HTR-8/SVneo (cell line): Measurements from ENCODE around the gene MYT1.

ENCODE experiments used
- DNase-seq: peaks from one replicate; pipeline ENCODE4 v3.0.0; 2011; ENCODE audit warnings: low spot score, mixed read lengths; ENCODE audit not compliant: insufficient read length
- FAIRE-seq: peaks from 2 replicates; lab custom pipeline; 2011; peaks lifted over from hg19 to GRCh38; lab: Jason Lieb, UNC

MYT1 gene

DNA sequence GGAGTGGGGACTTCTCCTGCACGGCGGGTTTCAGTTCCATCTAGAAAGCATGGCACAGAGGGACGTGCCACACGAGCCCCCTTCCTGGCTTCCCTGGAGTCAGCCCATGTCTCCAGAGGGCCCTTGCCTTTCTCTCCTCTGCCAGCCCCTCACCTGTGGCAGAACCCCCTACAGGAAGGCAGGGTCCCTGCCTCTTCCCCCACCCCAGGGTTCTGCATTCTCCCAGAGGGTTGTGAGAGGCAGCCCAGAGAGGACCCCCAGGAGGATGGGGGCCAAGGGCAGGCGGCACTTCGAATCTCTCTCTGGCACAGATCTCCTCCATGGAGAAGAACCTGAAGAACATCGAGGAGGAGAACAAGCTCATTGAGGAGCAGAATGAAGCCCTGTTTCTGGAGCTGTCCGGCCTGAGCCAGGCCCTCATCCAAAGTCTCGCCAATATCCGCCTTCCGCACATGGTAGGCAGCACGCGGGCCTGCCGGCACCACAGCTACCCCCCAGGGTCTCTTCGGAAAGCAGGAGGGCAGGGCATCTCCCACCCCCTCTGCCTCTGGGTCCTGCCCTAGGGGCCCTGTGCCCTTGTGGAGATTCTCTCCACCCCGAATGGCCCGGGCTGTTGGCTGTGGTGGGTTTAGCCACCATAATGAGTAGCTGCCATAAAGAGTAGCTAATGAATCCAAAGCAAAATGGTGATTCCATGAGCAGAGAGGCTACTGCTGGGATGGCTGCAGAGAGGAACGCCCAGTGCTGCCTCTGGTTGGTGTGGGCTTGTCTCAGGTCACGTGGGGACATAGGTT is 75.4 kb downstream of the MYT1 start:
- FAIRE-seq (no peak), DNase-seq (no peak)

DNA sequence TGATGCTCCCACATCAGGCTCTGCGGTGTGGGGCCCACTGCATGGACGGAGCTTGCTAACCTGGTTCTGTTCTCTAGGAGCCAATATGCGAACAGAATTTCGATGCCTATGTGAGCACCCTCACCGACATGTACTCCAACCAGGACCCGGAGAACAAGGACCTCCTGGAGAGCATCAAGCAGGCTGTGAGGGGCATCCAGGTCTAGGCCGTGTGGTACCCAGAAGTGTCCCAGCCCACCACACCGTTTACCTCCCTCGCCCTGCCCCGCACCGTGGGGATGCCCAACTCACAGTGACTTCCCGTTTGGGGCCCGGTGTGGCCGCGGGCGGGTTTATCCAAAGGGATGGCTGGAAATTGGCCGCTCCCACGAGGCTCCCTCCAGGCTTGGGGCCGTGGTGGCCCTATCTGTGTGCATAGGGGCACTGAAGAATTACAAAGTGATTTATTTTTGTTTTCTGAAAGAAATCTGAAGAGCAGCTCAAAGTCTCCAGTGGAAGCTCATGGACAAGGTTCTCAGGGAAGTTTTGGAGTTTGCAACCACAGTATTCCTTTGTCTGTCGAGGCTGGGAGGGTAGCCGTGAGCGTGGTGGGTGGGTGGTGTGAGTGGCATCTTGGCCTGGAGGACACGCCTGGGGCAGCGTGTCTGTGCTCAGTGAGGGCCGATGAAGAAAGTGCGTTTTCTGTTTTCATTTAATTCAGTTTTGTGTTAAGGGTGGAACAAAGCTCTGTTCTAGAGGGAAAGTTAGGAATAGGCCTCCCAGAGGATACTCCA is 76.2 kb downstream of the MYT1 start:
- FAIRE-seq: peak; percentile 51
- DNase-seq: no peak

DNA sequence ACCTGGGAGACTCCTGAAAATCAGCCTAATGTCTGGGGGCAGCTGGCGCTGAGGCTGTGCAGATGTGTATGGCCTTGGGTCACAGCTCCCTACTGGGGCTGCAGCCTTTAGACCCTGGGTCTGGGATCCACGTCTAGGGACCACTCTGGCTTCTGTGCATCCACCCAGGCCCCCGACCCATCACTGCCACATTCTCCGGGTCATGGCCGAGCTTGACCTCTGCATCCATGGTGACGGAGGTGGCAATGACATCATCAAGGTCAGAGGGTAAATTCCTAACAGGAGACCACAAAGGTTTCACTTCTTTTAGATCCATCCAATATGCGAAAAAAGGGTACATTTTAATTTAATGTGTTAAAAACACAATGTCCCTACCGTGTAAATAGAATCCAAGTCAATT is 76.8 kb downstream of the MYT1 start:
- FAIRE-seq (no peak), DNase-seq (no peak)

DNA sequence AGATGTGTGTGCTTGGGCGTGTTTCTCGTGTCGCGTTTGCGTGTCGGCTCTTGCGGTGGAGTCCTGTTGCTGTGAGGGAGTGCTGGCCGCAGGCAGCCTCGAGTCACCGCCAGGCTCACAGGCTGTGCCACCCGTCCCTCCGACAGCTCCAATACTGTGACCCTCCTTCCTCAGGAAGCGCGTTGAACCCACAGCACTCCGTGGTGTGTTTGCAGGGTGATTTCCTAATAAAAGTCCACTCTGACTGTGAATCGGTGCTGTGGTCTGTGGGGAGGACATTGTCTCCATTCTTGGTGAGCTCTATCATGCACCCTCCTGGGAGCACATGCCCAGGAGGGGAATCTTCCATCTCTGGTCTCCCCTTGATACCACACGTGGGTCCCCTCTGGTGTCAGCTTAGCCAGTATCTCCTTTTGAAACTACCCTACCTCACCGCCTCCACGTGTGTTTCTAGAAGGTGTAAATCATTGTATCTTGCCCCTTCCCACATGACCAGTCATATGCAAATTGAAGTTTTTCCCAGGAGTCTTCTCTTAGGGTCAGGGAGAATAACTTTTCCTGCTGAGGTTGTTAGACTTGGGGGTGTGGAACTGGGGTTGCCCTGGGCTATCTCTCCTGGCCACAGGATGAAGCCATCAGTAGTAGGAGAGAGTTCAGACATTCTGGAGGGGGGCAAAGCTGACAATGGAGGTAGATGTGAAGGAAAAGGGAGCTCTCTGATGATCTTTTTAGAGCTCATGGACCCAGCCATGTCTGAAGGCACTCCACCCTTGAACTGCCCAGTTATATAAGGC is 77.9 kb downstream of the MYT1 start:
- peak; percentile 68 for FAIRE-seq
- DNase-seq: no peak

DNA sequence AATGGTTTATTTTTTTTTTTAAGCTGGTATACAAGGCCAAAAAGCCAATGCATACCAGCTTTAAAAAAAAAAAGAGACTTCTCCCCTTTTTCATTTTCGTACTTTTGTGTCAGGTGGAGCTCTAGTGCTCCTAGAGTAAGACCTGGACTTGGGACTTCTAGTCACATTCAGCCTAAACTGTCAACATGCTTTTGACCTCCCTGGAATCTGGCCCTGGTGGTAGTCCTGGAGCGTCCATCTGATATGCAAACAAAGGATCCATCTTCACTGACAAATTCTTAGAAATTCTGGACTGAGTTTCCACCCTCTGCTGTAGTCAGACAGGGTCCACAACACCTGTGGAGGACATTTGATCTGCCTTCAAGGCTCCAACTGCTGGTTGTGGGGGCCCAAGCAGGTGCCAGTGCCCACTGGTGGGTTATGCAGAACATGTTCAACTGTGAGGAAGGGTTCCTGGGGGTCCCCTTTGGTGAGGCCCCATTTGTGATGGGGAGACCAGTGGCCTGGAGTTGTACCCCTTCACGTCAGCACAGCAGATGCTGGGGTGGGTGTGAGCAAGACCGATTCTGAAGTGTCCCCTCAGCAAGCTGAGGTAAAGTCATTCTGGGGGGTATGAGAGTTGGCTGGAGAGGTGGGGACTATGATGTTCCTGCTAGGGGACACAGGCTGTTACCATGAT is 78.7 kb downstream of the MYT1 start:
- DNase-seq (no peak), FAIRE-seq (peak; percentile 83)

DNA sequence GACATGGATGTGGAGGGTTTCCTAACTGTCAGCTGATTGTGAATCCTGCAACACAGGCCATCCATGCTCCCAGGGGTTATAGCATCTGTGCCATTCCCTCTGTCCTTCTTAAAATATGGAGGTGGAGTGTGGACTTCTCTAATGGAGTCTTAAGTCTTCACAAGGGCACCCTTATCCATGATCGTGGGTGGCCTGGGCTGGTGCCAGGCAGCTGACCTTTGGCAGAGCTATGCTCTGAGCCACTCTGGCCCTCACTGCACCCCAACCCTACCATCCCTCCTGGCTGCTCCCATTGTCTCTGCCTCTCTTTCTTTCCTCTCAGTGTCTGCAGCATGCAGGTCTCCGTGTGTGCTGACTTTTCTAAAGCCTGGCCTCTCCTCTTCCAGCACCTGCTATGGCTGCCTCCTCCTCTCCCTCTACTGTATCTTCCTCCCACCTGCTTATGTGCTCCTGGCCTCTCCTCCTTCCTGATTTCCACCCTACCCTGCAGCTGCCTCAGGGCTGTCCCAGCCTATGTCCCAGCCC is 80.1 kb downstream of the MYT1 start:
- no peak for DNase-seq
- no peak for FAIRE-seq

DNA sequence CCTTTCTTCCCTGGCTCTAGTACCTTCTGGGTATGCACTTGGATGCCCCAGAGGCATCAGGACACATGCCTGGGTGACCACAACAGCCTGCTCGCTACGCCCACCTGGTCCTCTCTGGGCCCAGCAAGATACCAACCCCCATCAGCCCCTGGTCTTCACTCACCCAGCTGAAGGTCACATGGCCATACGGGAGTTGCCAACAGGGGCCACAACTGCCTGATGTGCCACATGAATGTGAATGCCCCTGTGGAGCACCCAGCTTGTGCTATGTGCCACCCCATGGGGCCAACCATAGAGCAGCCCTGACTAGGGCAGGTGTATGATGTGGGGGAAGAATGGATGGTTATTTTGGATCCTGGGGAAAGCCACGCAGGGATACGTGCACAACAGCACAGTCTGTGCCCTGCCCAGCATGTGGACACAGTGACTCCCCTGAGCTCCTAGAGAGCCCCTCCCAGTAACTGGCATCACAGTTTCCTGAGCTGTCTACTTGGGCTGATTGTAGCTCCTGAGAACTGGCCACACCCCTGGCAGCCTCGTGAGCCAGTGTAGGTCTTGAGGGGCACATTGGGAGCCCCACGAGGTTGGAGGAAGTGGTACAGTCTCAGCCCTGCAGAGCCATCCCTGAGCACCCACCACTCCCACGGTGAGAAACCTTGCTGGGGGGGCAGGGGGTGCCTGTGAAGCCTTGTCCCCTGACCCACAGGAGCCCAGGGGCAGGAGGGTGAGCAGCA is 80.8 kb downstream of the MYT1 start:
- DNase-seq: no peak
- peak; percentile 80 for FAIRE-seq

DNA sequence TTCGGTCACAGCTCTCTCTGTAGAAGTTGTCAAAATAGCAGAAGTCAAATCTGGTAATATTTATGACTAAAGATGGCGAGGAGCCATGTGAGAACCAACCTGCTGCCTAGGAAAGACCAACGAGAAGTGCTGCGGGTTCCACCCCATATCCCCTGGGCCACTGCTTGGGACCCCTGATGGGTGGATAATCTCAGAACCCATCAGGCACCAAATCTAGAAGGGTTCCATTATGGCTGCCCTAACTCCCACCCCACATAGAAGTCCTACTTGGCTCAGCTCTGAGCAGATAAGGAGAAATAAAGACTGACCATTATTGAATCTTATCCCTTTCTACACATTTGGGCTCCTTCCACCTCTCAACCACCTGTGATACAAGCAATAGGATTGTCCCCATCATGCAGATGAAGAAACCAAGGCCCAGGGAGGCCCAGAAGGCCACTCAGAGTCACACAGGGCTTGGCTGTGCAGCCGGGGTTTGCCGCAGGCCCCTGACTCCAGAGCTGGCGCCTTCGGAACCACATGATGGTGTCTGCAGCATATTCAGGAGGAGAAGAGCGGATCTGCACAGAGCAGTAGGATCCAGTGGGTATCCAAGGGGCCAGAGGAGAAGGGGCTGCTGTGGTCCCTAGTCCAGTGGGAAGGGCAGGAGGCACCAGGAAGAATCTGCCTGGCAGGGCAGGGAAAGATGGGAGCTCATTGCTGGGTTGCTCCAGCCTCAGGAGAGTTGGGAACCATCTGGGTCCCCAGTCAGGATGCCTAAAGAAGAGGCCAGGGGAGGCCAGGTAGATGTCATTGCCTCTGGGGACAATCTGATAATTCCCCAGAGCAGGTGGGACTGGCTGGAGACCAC is 81.7 kb downstream of the MYT1 start:
- DNase-seq: no peak
- no peak for FAIRE-seq

DNA sequence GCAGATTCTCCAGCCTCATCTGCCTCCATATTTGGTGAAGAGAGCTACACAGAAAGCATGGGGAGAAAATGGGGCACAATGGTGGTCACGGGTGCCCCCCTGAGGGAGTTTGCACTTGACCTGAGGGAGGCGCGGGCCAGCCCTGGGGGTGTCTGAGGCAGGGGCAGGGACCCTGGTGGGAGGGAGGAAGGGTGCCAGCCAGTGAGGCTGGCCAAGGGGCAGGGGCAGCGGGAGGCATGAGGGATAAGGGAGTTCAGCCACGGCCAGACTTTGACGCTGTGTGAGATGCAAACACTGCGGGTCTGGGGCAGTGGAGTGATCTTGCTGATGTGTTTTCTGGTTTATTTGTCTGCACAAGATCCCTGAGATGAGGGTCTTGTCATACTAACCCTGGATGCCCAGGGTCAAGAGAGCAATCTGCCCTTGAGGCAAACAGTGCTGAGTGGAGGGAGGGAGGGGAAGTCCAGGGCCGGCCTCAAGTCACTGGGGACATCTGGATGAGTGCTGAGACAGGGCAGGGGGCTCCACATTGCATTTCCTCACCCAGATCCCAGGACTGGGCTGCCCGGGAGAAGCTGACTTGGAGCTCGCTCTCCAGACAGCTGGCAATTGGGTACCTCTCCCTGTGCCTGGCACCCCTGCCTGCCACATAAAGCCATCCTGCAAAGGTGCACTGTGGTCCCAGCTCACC is 82.5 kb downstream of the MYT1 start:
- FAIRE-seq: peak; percentile 68

DNA sequence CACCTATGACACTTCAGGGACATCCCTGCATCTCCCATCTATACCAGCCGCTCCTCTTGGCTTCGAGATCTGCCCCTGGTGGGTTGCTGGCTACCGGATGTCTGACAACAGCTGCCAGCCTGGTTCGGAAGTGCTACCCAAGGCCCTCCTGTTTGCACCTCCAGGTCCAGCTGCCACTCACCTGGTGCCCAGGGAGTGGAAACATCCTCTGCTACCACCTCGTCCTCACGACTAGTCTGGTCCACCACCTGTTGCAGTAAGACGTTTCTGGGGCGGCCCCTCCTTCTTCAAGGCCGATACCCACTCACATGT is 83.0 kb downstream of the MYT1 start:
- DNase-seq: no peak
- FAIRE-seq: peak; percentile 13

More for the DNA sequence above, 82.5 kb downstream of the MYT1 start:
- DNase-seq: no peak

DNA sequence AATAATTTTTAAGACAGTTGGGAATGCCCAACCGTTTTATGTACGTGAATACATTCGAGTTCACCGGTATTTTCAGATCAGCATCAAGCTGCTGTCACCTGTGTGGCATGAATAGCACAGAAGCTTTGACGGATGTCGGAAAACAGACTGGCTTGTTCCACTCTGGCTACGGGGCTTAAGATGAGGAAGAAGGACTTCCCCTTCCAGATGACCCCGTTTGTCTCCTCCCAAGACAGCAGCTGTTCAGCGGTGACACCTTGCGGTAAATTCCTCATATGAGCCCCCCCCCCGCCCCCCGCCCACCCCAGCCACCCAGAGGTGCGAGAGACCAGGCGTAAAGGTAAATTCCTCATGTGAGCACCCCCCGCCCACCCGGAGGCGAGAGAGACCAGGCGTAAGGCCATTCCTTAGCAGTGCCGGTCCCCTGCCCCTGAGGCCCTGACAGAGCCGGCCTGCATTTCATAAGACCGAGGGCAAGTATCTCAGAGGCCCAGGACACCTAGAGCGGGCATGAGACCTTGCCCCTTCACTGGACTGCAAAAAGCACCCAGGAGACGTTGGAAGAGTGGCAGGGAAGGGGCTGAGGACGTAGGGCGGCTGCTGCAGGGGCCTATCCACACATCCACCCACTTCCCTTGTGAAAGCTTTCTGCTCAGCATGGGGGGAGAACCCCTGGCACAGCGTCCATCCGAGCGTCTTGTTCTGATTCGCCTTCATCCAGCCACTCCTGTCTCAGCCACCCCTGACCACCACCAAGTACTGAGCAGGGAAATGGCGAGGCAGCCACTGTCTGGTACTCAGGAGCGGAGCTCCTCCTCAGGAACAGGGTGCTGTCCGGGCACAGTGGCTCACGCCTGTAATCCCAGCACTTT is 84.0 kb downstream of the MYT1 start:
- DNase-seq (no peak), FAIRE-seq (no peak)

DNA sequence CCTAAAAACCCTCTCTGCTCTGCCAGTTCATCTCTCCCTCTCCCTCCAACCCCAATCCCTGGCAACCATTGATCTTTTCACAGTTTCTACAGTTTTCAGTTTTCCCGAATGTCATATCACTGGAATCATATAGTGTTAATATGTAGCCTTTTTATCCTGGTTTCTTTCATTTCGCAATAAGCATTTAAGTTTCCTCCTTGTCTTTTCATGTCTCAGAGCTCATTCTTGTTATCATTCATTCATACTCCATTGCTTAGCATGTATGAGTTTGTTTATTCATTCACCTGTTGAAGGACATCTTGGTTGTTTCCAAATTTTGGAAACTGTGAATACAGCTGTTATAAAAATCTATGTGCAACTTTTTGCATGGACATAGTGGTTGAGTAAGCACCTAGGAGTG is 85.8 kb downstream of the MYT1 start:
- DNase-seq (no peak), FAIRE-seq (no peak)

DNA sequence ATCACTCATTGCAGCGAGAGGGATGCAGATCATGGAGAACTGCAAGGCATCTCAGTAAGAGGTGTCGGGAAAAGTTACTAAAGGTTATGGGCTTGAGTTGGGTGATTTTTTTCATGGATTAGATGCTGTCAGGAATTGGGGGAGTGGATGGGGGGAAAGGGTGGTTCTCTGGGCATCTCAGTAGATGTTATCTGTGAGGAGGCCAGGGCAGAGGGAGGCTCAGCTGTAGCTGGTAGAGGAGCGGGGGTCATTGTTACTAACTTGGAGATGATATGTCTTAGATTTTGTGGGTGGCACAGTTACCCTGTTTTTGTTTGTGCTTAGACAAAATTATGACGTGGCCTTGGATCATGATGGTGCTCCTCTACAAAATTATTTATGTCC is 88.7 kb downstream of the MYT1 start:
- FAIRE-seq: no peak
- DNase-seq: no peak

DNA sequence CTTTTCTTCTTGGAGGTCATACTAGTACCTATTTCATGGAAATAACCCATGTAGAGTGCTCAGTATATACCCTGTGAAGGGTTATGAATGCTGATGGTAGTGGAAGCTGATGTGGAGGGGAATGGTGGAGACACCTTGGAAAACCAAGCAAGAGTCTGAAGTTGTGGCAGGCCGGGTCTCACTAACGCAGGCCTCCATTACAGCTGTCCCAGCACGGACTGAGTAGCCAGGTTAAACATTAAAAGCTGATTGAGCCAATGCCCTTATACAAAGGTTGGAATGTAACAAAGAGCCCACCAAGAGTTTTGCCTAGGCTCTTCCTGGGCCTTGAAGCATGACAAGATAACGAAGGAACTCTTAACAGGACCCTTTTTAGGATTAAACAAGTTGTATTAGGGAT is 89.2 kb downstream of the MYT1 start:
- DNase-seq (no peak), FAIRE-seq (no peak)

DNA sequence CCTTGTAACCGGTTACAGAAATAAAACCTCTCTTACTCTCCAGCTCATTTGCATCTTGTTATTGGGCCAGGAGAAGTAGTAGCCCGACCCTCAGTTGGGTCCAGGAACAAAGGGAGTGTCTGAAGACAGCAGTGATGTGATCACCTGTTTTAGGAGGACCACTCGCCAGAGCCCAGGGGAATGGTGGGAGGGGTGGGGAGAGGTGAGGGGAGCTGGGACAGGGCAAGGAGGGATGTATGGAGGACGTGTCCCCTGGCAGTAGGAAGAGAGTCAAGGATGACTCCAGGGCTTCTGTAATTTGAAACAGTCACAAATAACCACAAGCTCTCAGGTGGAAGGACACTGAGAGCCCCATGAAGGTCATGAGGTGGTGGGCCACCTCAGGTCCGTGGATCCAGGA is 89.9 kb downstream of the MYT1 start:
- FAIRE-seq (peak; percentile 48), DNase-seq (no peak)

DNA sequence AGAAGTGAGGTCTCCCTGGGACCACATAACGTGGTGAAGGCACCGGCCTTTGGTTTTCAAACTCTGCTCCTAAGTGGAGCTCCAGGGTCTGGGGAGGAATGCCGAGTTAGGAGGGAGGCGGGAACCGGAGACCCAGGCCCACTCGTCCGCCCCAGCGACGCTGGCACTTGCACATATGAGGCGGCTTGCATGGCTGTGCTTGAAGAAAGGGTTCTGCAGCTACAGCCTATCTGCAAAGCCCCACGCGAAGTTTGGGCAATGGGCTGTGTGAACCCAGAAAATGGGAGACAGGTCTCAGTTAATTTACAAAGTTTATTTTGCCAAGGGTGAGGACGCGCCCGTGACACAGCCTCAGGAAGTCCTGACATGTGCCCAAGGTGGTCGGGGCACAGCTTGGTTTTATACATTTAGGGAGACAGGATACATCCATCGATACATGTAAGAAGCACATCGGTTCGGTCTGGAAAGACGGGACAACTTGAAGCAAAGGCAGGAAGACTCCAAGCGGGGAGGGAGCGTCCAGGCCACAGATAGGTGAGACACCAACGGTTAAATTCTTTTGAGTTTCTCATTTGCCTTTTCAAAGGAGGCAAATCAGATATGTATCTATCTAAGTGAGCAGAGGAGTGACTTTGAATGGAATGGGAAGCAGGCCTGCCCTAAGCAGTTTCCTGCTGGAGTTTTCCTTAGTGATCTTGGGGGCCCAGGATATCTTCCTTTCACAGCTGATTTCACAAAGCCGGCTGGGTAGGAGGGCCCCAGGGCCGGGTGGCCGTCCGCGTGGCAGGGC is 90.5 kb downstream of the MYT1 start:
- FAIRE-seq: no peak
- no peak for DNase-seq
